Measurements from ENCODE around the gene ZNF90.

- TF ChIP-seq, protein P1, sequence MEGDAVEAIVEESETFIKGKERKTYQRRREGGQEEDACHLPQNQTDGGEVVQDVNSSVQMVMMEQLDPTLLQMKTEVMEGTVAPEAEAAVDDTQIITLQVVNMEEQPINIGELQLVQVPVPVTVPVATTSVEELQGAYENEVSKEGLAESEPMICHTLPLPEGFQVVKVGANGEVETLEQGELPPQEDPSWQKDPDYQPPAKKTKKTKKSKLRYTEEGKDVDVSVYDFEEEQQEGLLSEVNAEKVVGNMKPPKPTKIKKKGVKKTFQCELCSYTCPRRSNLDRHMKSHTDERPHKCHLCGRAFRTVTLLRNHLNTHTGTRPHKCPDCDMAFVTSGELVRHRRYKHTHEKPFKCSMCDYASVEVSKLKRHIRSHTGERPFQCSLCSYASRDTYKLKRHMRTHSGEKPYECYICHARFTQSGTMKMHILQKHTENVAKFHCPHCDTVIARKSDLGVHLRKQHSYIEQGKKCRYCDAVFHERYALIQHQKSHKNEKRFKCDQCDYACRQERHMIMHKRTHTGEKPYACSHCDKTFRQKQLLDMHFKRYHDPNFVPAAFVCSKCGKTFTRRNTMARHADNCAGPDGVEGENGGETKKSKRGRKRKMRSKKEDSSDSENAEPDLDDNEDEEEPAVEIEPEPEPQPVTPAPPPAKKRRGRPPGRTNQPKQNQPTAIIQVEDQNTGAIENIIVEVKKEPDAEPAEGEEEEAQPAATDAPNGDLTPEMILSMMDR (IDR thresholded peaks at IDR 0.05), result no peak
- no peak for TF ChIP-seq POLR2A (IDR thresholded peaks at IDR 0.05)
Observed at GRCh38 chr19:20162821-20163220, 85.0 kb downstream of the ZNF90 start.
